ENCODE results near the gene SYTL3. TPM values are rescaled to one million over a fixed set of nuclear protein-coding genes. Genes with fewer than 3 reads are reported as not detected.

The SYTL3 gene
- total and polyA plus RNA-seq, 2 experiments from 2014 or later: 0.07 TPM; not detected in 1

- Mint-ChIP-seq H3K9me3 (no peaks in the 10 kb centered on the region), H3K27me3 (ENCODE audit: insufficient read depth, low read depth, poor library complexity) (peaks cover 3% of the 10 kb centered on the region), H3K4me3 (no peak overlapping the region), H3K27ac (peak overlapping the region; percentile 80; the same call in 1 of the 2 replicates), H3K36me3 (ENCODE audit: low read depth) (peaks cover 77% of the 10 kb centered on the region), H3K4me1 (peaks cover 20% of the 10 kb centered on the region)
- Histone ChIP-seq H3K4me3 (no peak overlapping the region), H2AFZ (no peak overlapping the region), H3K27ac (ENCODE audit: low read depth) (peak overlapping the region; percentile 57), H3K9me2 (ENCODE audit: insufficient read depth) (no peaks in the 10 kb centered on the region), H3K4me1 (ENCODE audit: insufficient read depth) (peaks cover 8% of the 10 kb centered on the region), H3F3A (replicated peaks; ENCODE audit: low read depth) (peaks cover 12% of the 10 kb centered on the region; the same call in 1 of the 2 replicates), H4K20me1 (replicated peaks; ENCODE audit: insufficient read depth) (peaks cover 73% of the 10 kb centered on the region), H3K4me2 (no peak overlapping the region), H3K79me2 (replicated peaks; ENCODE audit: insufficient read depth) (peaks cover 100% of the 10 kb centered on the region), H3K27me3 (ENCODE audit: insufficient read depth) (no peaks in the 10 kb centered on the region), H3K36me3 (ENCODE audit: insufficient read depth) (peaks cover 44% of the 10 kb centered on the region)
- no peak for TF ChIP-seq ZNF114 (CRISPR knock-in tag; IDR thresholded peaks at IDR 0.05)
- no peak for TF ChIP-seq CREB1 (CRISPR knock-in tag; IDR thresholded peaks at IDR 0.05; ENCODE audit: low read depth)
- no peak for TF ChIP-seq ZNF331 (CRISPR knock-in tag; IDR thresholded peaks at IDR 0.05; ENCODE audit: low read depth)
- no peak for TF ChIP-seq JUNB (IDR thresholded peaks at IDR 0.05; ENCODE audit: unreplicated experiment)
- no peak for TF ChIP-seq CTCF (conservative IDR thresholded peaks at IDR 0.05; ENCODE audit: low read depth in 2 of 2)
- TF ChIP-seq EZH2 (IDR thresholded peaks at IDR 0.05; ENCODE audit: low read depth, unreplicated experiment): no peak
- no peak for TF ChIP-seq POLR2AphosphoS5 (IDR thresholded peaks at IDR 0.05; ENCODE audit: low read depth)
- TF ChIP-seq ZNF462 (CRISPR knock-in tag; IDR thresholded peaks at IDR 0.05): no peak
- TF ChIP-seq ETS1 (IDR thresholded peaks at IDR 0.05): no peak
- TF ChIP-seq REST (IDR thresholded peaks at IDR 0.05; ENCODE audit: unreplicated experiment): no peak
- no peak for TF ChIP-seq STAT1 (IDR thresholded peaks at IDR 0.05; ENCODE audit: unreplicated experiment)
- no peak for ATAC-seq
- DNase-seq (ENCODE audit: low spot score): no peak
Measured at GRCh38 chr6:158789115-158789917, 139.5 kb downstream of the SYTL3 start.
